Lower lobe of right lung (tissue), 2 donors: ENCODE results near the gene TCF3. TPM values are rescaled to one million over a fixed set of nuclear protein-coding genes. Genes with fewer than 3 reads are reported as not detected.
"Not testable (repeated sequence)": the region's sequence is repeated elsewhere in the genome, so short reads cannot be mapped to it uniquely, and the experiment has no call there.

Experiments
- ATAC-seq, 2 donors: fragments of 200-7000 bp; cut with Tn5 transposase; one replicate each; pipeline ENCODE4 v1.9.1; 2020 to 2022; ENCODE audit warnings: mild to moderate bottlenecking in 2 of 2, moderate library complexity in 2 of 2
- DNase-seq: peaks from one replicate; pipeline ENCODE4 v3.0.0-alpha.2; 2020
- H3K27ac ChIP-seq: fragments of 200-600 bp; one replicate; pipeline ENCODE4 v1.8.0; 2022
- H3K27me3 ChIP-seq: fragments of 200-600 bp; one replicate; pipeline ENCODE4 v1.8.0; 2022; ENCODE audit warnings: low read depth
- H3K36me3 ChIP-seq: fragments of 200-600 bp; one replicate; pipeline ENCODE4 v1.8.0; 2022; ENCODE audit warnings: mild to moderate bottlenecking
- H3K4me1 ChIP-seq: fragments of 200-600 bp; one replicate; pipeline ENCODE4 v1.8.0; 2022
- H3K4me3 ChIP-seq: fragments of 200-600 bp; one replicate; pipeline ENCODE4 v1.8.0; 2022; ENCODE audit warnings: mild to moderate bottlenecking
- H3K9me3 ChIP-seq: fragments of 200-600 bp; one replicate; pipeline ENCODE4 v1.8.0; 2022
- intact Hi-C: fragments of 100-400 bp; cut with DNase I; formaldehyde crosslinking; loops from one replicate; pipeline ENCODE4 v1.11.0; 2022
- long read RNA-seq: library from polyadenylated mRNA; unstranded; transcript quantifications from one replicate; pipeline ENCODE4 v2.0.0, GENCODE V29; 2021
- total RNA-seq: library from RNA; stranded (reverse); fragmentation: NEBNext Ultra II Directional; extraction: Animal tissue kit (Norgen Biotek cat#: 25700); gene quantifications from one replicate; pipeline ENCODE4 v1.2.1, GENCODE V29; 2021
- TF ChIP-seq, protein P1 (sequence below): fragments of 200-600 bp; IDR thresholded peaks from one replicate; pipeline ENCODE4 v1.8.0; 2022; ENCODE audit warnings: antibody characterized with exemption, mild to moderate bottlenecking
- donor health status: DM: no; HTN: yes; CAD: no; lungs with severe emphysema.

The TCF3 gene
- total RNA-seq = 44.5 TPM
- long read RNA-seq, full-length matches to known transcripts = 3 of 56 reads
- long read RNA-seq, partial matches to known transcripts = 26 of 56 reads
- long read RNA-seq, other reads (novel, unspliced or antisense) = 27 of 56 reads

DNA sequence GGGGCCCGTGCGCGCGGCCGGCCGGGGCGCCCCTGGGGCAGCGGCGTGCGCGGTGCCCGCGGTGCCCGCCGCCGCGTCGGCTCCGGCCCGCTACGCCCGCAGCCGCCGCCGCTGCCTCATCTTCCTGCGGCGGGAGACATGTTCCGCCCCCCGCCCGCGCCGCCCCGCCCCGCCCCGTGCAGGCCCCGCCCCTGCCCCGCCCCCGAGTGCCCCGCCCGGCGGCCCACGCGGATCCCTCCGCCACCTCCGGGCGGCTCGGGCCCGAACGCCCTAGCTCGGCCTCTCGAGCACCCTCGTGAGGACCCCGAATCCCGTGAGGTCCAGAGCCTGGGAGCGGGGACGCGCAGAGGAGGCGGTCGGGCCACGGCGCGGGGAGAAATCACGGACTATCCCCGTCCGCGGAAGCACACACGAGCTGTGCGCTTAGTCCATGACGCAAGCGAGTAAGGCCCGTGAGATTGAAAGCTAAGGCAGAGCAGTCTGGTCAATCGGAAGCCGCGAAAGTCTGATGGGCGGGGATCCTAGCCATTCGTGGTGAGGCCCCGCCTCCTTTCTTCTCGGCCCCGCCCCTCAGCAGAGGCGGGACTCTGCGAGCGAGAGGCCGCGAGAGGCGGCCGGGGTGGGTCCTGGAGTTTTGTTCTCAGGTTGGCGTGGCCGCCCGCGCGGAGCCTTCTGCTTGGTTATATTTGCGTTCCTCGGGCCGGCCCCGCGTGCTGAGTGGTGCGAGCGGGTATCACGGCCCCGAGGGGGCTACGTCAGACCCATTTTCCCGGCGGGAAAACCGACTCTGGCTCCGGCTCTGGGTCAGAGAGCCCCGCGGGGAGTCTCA lies at the start of gene TCF3:
TCF3 (minus strand) TSS at position 145 of the 829 bp plus-strand sequence. CDS start 2,367 bp downstream, outside the sequence.
- TF ChIP-seq, protein P1, sequence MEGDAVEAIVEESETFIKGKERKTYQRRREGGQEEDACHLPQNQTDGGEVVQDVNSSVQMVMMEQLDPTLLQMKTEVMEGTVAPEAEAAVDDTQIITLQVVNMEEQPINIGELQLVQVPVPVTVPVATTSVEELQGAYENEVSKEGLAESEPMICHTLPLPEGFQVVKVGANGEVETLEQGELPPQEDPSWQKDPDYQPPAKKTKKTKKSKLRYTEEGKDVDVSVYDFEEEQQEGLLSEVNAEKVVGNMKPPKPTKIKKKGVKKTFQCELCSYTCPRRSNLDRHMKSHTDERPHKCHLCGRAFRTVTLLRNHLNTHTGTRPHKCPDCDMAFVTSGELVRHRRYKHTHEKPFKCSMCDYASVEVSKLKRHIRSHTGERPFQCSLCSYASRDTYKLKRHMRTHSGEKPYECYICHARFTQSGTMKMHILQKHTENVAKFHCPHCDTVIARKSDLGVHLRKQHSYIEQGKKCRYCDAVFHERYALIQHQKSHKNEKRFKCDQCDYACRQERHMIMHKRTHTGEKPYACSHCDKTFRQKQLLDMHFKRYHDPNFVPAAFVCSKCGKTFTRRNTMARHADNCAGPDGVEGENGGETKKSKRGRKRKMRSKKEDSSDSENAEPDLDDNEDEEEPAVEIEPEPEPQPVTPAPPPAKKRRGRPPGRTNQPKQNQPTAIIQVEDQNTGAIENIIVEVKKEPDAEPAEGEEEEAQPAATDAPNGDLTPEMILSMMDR = no peak
- peaks cover 20% of the 10 kb centered on the region for H3K4me1 ChIP-seq
- no peaks in the 10 kb centered on the region for H3K9me3 ChIP-seq
- peak; percentile 98 for DNase-seq
- H3K27me3 ChIP-seq = no peaks in the 10 kb centered on the region
- peak; percentile 98 for ATAC-seq
- intact Hi-C loops = no loop called here
- peak within 1 kb of the TSS; percentile 100 for H3K27ac ChIP-seq
- peaks cover 20% of the 10 kb centered on the region for H3K36me3 ChIP-seq
- H3K4me3 ChIP-seq = peak within 1 kb of the TSS; percentile 83

DNA sequence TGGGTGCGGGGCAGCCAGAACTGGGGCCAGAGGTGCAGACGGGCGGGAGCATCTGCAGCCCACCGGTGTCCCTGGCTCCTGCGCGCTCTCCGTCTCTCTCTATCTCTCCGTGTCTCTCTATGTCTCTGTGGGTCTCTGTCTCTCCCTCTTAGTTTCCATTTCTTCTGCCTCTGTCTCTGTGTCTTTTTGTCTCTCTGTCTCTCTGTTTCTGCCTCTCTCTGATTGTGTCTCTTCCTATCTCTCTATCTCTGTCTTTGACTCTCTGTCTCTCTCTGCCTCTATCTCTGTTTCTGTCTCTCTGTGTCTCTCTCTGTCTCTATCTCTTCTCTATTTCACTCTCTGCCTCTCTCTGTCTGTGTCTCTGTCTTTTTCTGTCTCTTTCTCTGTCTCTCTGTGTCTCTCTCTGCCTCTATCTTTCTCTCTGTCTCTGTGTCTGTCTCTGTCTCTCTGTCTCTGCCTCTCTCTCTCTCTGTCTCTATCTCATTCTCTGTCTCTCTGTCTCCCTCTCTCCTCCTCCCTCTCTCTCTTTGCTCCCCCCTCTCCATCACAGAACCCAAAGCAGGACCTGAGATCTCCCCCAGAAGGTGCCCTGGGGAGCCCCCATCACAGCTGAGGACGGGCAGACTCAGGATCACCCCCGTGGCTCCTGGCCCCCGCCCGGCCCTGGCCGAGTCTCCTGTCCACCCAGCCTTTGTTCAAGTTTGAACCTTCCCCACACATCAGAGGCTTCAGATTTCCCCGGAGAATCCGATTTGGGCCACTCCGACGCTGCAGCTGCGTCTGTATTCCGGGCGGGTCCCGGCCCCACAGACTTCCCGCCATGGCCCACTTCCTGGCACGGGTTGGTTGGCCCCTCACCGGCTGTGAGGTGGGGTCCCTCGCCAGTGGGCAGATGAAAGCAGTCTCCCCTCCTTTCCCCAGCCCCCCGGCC lies 48.6 kb upstream of the TCF3 start:
- H3K4me3 ChIP-seq = no peak overlapping the region
- H3K27ac ChIP-seq = no peak overlapping the region
- no peaks in the 10 kb centered on the region for H3K36me3 ChIP-seq
- ATAC-seq (no peak), DNase-seq (no peak)
- TF ChIP-seq, protein P1 = no peak
- no peaks in the 10 kb centered on the region for H3K4me1 ChIP-seq
- H3K9me3 ChIP-seq = no peaks in the 10 kb centered on the region
- intact Hi-C loops = no loop called here
- H3K27me3 ChIP-seq = peaks cover 45% of the 10 kb centered on the region

DNA sequence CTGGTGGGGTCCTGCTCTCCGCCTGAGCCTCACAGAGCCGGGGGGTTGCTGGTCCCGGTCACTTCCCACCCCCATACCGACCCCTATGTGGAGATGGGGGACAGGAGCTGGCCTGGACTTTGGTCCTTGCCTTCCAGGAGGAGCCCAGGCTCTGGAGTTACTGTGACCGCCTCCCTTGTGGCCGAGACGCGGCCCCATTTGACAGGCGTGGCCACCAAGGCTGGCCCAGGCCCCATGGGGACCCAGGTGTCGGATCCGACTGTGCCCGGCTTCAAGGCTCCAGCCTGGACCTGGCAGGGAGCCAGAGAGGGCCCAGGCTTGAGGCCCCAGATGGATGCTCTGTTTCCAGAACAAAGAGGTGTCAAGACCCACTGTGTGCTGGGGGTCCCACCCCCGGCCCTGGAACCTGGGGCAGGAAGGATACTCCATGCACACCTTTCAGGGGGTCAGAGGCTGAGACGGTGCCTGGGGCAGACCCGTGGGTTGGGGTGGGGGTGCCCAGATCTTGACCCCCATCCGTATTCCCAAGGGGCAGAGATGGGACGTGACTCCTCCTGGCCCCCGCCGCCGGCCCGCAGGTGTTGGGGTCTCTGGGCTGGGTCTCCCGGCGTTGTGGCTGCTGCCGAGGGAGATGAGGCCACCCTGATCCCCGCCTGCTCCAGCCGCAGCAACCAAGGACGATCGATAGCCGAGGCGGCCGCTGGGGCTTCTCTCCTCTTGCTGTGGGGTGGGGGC lies 47.8 kb upstream of the TCF3 start:
- H3K27ac ChIP-seq = no peak overlapping the region
- peak; percentile 21 to 37 for ATAC-seq
- no peak for DNase-seq
- H3K36me3 ChIP-seq = no peaks in the 10 kb centered on the region
- H3K9me3 ChIP-seq = no peaks in the 10 kb centered on the region
- TF ChIP-seq, protein P1 = no peak
- peaks cover 45% of the 10 kb centered on the region for H3K27me3 ChIP-seq
- no peaks in the 10 kb centered on the region for H3K4me1 ChIP-seq
- no peak overlapping the region for H3K4me3 ChIP-seq
- intact Hi-C loops = no loop called here

DNA sequence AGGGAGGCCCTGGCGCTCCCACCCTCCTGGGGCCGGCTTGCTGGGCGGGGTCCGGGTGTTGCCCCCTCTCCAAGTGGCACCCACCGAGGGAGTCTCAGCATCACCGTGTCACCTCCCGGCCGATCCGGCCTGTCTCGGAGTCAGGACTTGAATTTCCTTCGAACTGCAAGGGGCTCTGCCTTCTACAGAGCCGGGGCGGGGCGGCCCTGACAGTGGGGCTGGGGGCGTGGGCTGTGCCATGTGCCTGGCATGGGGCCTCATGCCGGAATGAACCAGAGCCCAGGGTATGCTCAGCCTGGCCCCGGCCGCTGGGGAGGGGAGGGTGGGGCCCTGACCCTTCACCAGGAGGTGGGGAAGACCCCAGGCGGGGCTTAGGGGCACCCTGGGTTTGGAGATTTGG lies 47.0 kb upstream of the TCF3 start:
- no peaks in the 10 kb centered on the region for H3K9me3 ChIP-seq
- DNase-seq (no peak), ATAC-seq (peak in 1 of 2 donors; percentile 29)
- intact Hi-C loops = no loop called here
- no peaks in the 10 kb centered on the region for H3K4me1 ChIP-seq
- TF ChIP-seq, protein P1 = no peak
- H3K4me3 ChIP-seq = no peak overlapping the region
- H3K27me3 ChIP-seq = peaks cover 42% of the 10 kb centered on the region
- no peaks in the 10 kb centered on the region for H3K36me3 ChIP-seq
- H3K27ac ChIP-seq = no peak overlapping the region

DNA sequence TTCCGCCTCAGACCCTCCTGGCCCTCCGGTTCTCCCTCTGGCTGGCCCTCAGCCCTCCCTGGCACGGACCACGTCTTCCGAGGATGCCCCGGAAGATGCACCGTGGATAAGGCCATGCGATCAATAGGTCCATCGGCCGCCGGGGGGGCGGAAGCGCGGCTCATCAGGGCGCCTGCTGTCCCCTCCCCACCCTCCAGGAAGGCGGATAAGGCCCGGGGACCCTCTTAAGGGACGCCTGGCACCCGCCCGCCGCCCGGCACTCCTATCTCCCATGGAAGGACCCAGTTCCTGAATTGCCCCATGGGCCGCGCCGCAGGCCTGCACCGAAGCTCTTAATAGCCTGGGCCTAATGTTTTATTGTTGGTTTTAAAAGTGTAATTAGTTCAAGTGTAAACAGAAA lies 46.2 kb upstream of the TCF3 start:
- Histone ChIP-seq H3K9me3 (no peaks in the 10 kb centered on the region), H3K4me3 (no peak overlapping the region), H3K36me3 (no peaks in the 10 kb centered on the region), H3K27ac (no peak overlapping the region), H3K27me3 (peaks cover 41% of the 10 kb centered on the region), H3K4me1 (no peaks in the 10 kb centered on the region)
- ATAC-seq (no peak), DNase-seq (no peak)
- intact Hi-C loops = no loop called here
- TF ChIP-seq, protein P1 = no peak

DNA sequence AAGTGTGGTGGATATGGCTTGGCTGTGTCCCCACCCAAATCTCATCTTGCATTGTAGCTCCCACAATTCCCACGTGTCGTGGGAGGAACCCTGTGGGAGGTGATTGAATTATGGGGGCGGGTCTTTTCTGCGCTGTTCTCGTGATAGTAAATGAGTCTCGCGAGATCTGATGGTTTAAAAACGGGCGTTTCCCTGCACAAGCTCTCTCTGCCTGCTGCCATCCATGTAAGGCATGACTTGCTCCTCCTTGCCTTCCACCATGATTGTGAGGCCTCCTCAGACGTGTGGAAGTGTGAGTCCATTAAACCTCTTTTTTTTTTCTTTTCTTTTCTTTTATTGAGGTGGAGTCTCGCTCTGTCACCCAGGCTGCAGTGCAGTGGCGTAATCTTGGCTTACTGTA lies 43.1 kb upstream of the TCF3 start:
- H3K4me1 ChIP-seq, intact Hi-C loops, ATAC-seq, H3K36me3 ChIP-seq, H3K9me3 ChIP-seq, H3K27ac ChIP-seq, DNase-seq, H3K4me3 ChIP-seq: not testable (repeated sequence)
- H3K27me3 ChIP-seq = peaks cover 46% of the 10 kb centered on the region
